Amniotic stem cell (primary cell): ENCODE results near the gene ADARB2.

Source experiments
- DNase-seq: peaks from one replicate; lab custom pipeline; 2025; lab: John Stamatoyannopoulos, UW

Gene ADARB2

GRCh38 chr10:1686491-1686749 is 50.9 kb downstream of the ADARB2 start:
- DNase-seq = no peak

- DNase-seq = no peak
These were observed 51.4 kb downstream of the ADARB2 start for GRCh38 chr10:1685699-1686490.

DNA sequence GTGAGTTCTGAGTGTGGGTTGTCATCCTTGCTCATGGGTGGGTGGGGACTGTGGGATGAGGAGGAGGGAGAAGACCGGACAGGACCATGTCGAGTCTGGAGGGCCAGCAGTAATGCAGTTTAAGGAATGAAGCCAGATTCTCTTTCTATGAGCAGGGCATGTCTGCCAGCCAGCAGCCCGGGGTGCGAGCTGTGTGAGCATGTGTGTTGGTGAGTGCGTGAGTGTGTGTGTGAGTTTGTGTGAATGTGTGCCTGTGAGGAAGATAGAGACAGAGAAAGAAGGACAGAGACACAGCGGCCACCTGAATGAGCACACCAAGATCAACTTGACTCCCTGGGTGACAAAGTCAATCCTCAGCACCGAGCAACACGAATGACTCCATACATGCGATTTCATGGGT is 52.3 kb downstream of the ADARB2 start:
- no peak for DNase-seq

DNA sequence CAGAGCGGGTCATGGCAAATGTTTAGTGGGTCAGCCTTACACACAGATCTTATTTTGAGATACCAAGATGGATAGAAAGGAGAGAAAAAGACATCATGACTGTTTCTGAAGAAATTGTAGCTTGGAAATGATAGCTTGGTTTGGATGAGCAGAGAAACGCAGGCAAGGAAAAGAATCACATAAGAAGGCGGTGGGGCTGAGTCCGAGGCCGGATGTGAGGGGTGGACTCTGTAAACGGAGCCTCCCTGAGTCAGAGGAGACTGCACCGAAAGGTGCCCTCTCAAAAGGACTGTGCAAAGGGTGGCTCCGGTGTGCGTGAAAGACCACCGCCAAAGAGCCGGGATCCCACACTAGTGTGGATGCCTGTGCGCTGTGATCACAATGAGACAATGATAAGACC is 53.7 kb downstream of the ADARB2 start:
- DNase-seq = no peak

GRCh38 chr10:1679821-1680650 is 57.3 kb downstream of the ADARB2 start:
- DNase-seq = no peak

DNA sequence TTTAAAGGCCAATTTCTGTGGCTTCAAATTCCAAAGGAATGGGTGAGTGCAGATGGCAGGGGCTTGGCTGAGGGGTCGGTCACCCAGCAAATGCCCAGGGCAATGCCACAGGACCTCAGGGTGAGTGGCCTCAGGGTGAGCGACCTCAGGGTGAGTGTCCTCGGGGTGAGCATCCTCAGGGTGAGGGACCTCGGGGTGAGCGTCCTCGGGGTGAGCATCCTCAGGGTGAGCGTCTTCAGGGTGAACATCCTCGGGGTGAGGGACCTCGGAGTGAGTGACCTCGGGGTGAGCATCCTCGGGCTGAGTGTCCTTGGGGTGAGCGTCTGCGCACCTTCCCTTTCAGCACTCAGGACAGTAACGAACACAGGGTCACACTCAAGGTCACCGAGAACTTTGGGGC is 59.2 kb downstream of the ADARB2 start:
- DNase-seq = no peak

DNA sequence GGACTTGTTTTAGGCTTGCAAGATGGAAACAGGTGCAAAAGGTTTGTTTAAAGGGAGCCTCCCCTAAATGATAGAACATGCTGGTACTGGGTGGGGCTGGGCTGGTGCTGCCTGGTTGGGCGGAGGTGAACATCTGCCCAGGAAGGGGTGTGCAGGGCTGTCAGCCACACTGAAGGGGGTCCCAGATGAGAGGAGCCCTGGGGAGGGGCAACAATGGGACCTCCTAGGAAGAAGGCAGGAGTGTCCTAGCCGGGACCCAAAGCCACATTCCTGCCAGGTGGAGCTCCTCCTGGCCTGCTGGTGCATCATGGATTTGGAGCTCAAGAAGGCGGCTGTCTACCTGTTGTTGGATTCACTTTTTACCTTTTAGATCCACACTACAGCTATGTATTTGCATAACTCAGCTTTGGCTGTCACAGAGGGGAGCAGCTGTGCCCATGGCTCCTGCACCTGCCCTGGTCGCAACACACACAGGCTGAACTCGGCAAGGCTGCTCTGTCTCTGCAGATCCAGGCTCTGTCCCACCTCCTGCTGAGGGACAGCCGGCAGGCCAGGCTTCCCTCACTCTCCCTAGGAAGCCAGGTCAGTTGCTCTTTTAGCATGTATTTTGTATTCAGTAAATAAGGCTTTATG is 59.9 kb downstream of the ADARB2 start:
- no peak for DNase-seq

DNA sequence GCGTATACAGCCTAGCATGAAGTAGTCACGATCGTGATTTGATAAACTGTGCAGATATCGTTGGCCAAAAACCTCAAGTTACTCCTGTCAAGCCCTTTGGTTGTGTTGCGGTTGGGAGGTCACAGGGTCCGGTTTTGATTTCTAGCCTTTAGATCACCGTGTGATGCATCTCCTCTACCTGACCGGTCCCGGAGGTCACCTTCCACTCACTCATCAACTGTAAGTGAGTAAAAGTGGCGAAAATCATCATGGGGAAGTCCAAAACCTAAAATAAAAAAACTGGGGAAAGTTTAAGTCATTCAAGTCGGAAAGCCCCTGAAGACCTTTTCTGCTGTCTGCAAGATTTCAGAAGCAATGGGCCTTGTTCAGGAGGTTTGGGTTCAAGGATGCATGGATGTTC is 62.8 kb downstream of the ADARB2 start:
- no peak for DNase-seq

GRCh38 chr10:1673568-1674345 is 63.6 kb downstream of the ADARB2 start:
- DNase-seq = no peak

GRCh38 chr10:1672001-1672781 is 65.1 kb downstream of the ADARB2 start:
- DNase-seq = no peak

- no peak for DNase-seq
These were observed 65.8 kb downstream of the ADARB2 start for GRCh38 chr10:1671366-1672000.

- no peak for DNase-seq
These were observed 66.6 kb downstream of the ADARB2 start for GRCh38 chr10:1670541-1671365.

DNA sequence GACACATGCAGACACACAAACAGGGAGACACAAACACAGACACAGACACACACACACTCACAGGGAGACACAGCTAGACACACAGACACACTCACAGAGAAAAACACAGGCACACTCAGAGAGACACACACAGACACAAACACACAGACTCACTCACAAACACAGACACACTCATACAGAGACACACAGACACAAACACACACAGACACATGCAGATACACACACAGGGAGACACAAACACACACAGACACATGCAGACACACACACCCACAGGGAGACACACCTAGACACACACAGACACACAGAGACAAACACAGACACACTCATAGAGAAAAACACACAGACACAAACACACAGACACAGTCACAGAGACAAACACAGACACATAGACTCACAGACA is 67.9 kb downstream of the ADARB2 start:
- DNase-seq = no peak

- no peak for DNase-seq
These were observed 68.9 kb downstream of the ADARB2 start for GRCh38 chr10:1668399-1668798.

- no peak for DNase-seq
These were observed 69.9 kb downstream of the ADARB2 start for GRCh38 chr10:1667392-1667791.

DNA sequence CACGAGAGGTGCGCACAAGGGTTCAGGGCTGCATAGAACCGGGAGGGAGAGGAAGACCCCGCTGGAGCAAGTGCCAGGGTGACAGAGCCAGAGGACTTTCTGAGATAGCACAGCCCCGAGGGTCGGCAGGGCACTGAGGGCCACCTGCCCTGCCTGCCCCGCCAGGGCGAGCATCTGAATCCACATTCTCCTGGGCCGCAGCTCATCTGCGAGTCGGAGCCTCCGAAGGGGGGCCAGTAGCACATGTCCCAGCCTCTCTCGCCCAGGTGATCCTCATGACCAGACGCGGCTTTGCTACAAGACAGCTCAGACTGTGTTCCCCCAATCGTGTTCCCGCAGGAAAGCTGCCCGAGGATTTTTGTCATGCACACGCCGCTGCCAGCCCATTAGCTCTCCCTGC is 71.2 kb downstream of the ADARB2 start:
- DNase-seq = no peak

DNA sequence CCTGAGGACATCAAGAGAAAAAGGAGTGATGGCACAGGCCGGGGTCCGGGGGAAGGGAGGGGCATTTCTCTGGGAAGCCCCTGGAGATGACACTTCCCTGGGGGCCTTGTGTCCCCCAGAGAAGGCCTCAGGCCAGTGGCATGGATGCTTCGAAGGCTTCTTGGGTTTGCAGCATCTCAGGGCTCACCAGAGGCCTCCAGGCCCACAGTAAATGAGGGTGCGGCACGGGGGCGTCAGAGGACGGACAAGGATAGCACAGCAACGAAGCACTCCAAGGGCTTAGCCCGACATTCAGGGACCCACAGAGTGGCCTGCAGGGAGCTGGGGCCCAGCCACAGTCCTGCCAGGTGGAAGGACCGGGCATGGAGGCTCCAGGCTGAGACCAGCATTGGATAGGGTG is 71.6 kb downstream of the ADARB2 start:
- no peak for DNase-seq

DNA sequence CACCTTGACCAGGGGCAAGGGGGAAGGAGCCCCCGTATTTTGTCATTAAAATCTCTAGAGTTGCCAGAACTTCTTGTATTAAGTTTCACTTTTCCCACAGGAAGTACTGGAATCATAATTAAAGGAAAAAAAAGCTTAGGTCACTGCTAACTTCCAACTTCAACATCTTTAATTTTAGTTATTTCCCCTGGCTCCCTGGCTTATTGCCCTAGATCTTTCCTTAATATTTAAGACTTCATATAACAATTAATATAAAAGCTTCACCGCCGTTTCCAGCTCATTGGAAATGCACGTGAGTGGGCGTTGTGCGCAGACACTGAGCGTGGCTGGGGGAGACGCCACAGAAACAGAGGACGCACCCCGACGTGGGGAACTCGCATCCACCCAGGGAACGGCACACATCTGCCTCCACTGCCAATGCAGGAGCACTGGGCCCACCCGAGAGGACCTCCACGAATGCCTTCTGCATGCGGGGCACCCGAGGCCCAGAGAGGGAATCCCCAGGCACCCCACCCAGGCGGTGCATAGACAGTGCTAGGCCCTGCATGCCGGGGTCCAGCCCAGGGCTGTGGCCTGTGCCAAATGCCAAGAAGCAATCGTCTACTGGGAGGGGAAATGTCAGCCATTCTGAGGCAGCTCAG is 72.2 kb downstream of the ADARB2 start:
- DNase-seq = no peak

GRCh38 chr10:1664333-1664964 is 72.9 kb downstream of the ADARB2 start:
- DNase-seq = no peak
